Left cardiac atrium (tissue), 4 donors: Measurements from ENCODE around the gene MRPL44. TPM values are rescaled to one million over a fixed set of nuclear protein-coding genes. Genes with fewer than 3 reads are reported as not detected.
A peak's percentile ranks its signal among the peaks of the same experiment; 100 is the strongest.

Source experiments
- ATAC-seq, 2 donors: fragments of 200-7000 bp; cut with Tn5 transposase; one replicate each; pipeline ENCODE4 v1.9.1; 2020; ENCODE audit warnings: mild to moderate bottlenecking in 2 of 2, moderate library complexity in 2 of 2
- DNase-seq: peaks from one replicate; pipeline ENCODE4 v3.0.0-alpha.2; 2020
- intact Hi-C, 2 donors: fragments of 100-400 bp; cut with DNase I; formaldehyde crosslinking; loops; one replicate each; pipeline versions ENCODE4 v1.14.1 to v1.15.1; 2022 to 2023
- total RNA-seq, 2 donors: library from RNA; stranded (reverse); fragmentation: NEBNext Ultra II Directional; extraction: Animal tissue kit (Norgen Biotek cat#: 25700); gene quantifications; one replicate each; pipeline ENCODE4 v1.2.1, GENCODE V29; 2021
- donor health status: DM: no; HTN: yes; CAD: no.
- donor health status: DM: no; HTN: yes; CAD: no; lungs with severe emphysema.
- donor health status: DM: yes; HTN: yes; CAD: no.
- donor health status: Dilated cardiomyopathy.

Gene MRPL44
- total RNA-seq, 2 donors from 2014 or later: 28.0 to 29.5 TPM

DNA sequence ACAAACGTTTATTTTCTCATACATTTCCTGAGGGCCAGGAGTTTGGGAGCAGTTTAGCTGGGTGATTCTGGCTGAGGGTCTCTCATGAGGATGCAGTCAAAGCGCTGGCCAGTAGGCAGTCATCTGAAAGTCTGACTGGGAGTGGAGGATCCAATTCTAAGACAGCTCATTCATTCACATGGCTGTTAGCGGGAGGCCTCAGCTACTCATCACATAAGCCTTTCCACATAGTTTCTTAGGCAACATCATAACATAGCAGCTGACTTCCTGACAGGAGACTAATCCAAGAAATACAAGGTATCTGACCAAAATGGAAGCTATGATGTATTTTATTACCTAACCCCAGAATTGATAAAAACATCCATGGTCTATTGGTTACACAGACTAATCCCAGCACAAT is 2.9 kb upstream of the MRPL44 start:
- ATAC-seq: peak in 1 of 2 donors; percentile 61
- intact Hi-C loops: no loop called here

DNA sequence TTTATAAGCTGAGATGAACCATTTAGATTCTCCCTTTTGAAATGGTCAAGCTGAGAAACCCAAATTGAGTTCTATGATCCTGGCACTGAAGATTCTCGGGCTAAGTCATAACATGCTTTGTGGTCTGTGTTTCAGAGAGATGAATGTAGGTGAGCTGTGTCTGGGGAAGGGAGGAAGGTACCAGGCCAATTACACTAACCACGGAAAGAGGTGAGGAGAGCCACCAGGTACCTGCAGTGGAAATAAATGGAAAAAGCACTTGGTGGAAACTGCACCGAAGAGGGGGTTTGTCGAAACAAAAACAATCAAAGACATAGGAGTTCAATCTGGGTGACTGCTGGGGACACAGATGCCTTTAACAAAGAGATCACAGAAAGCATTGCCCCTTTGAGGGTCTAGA is 963 bp upstream of the MRPL44 start:
- intact Hi-C loops: no loop called here
- DNase-seq (no peak), ATAC-seq (no peak)

More for the DNA sequence above, 2.9 kb upstream of the MRPL44 start:
- DNase-seq: no peak

DNA sequence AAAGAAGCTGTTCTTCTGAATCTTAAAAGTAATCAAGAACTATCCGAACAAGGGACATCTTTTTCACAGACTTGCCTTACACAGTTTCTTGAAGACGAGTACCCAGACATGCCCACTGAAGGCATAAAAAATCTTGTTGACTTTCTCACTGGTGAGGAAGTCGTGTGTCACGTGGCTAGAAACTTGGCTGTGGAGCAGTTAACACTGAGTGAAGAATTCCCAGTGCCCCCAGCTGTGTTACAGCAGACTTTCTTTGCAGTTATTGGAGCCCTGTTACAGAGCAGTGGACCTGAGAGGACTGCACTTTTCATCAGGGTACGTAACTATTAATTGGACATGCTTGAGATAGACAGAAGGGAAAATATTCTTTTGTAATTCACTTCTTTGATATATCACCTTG is 2.4 kb downstream of the MRPL44 start:
- DNase-seq: no peak
- intact Hi-C loops: no loop called here
- peak in 1 of 2 donors; percentile 43 for ATAC-seq

DNA sequence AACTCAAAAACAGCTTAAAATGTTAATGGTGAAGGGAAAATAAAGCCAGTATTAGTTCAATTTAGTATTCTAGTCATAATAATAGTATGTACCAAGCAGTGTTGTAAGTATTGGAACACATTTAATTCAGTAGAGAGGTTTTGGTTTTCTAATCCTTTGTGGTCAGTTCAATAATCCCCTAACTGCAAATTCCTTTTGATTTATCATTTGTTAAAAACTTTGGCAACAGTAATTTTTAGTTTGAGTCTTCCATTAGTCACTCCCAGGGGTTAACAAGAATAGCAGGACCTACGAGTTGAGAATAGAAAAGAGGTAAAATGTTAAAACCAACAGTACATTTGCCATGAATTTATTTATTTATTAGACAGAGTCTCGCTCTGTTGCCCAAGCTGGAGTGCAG is 10.7 kb downstream of the MRPL44 start:
- ATAC-seq (no peak), DNase-seq (no peak)
- intact Hi-C loops: no loop called here

DNA sequence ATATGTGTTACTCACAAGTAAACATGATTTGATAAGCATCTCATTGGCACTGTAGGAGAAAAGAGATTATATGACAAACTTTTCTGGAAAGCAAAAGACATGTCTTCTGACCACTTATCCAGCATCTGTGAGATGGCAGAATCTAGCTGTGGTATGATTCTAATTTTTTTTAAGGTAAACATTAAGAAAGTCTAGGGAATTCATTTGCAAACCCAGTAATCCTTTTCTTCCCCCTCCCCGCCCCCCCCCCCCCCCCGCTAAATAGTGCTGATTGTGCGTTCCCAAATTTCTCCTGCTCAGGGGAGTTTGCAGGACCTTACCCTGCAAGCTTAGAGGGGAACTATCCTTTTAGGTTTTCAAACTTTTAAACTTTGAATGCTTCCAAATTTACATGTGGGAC is 12.1 kb downstream of the MRPL44 start:
- no peak for ATAC-seq
- no peak for DNase-seq
- intact Hi-C loops: no loop called here

DNA sequence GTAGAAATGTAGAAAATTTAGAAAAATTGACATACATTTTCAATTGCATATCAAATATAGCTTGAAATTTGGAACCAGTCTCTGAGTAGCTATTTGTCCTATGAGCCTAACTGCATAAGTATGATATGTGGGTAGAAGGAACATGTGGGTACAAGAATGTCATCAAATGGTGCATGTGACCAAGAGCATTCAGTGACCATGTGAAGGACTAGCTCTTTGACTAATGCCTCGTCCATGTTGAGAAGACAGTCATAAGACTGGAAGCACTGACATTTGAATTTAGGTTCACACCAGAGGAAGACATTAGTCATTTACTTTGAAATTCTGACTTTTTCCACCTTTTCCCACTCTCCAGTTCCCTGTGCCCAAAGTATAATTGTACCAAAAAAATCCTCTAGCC is 12.6 kb downstream of the MRPL44 start:
- DNase-seq (no peak), ATAC-seq (no peak)
- intact Hi-C loops: loop anchor here (2.0 to 5.0 kb wide), 2 partner anchors 315 to 317 kb away; no protein-coding TSS in a partner anchor

DNA sequence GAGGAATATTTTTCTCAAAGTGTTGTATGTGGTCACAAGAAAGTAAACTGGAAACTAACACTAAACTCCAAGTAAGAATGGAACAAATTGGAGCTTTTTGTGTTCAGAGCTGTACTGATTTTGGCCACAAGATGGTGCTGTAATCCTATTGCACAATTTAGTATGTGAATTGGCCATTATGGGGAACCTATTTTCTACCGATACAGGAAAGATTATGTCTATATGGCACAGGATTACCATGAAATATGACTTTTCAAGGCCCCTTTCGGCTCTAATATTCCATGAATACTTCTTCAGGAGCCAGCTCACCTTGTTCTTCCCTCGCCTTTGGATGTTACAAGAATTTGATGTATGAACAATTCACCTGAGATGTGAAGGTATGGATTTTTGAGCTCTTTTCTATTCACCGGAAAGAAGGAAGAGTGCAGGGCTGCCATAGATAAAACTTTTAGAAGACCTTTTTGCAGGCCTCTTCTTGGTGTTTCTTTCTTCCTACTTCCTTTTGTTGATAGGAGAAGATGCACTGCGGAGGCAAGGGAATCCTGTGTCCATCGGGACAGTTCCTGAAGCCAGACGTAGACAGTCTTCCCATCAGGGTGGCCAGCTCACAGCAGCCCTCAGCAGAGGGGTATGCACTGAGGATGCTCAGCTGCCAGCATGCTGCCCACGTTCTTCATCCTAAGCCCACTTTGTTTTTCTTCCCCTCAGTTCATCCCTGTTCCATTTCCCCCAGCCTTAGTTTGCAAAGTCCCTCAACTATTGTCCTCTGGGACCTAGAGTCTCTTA is 13.3 kb downstream of the MRPL44 start:
- intact Hi-C loops: loop anchor here (2.0 to 5.0 kb wide), 2 partner anchors 314 to 317 kb away; no protein-coding TSS in a partner anchor
- DNase-seq (no peak), ATAC-seq (peak in 1 of 2 donors; percentile 58)

DNA sequence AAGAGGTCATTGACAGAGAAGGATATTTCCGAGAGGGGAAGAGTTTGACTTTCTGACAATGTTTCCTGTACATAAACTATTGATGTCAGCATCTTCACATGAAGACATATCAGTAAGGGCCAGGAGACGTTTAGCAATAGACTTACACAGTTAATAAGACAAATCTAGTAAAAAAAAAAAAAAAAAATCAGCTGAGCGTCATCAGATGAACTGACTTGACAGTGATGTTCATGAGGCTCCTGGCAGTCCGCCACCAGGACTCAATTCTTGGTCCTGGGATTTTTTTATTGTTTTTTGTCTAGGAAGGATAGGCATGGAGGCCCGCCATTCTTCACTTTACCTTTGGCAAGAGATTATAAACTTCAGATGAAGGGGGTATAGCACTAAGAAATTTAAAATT is 14.5 kb downstream of the MRPL44 start:
- ATAC-seq: no peak
- no peak for DNase-seq
- intact Hi-C loops: loop anchor here (2.0 to 5.0 kb wide), 2 partner anchors 313 to 316 kb away; no protein-coding TSS in a partner anchor

DNA sequence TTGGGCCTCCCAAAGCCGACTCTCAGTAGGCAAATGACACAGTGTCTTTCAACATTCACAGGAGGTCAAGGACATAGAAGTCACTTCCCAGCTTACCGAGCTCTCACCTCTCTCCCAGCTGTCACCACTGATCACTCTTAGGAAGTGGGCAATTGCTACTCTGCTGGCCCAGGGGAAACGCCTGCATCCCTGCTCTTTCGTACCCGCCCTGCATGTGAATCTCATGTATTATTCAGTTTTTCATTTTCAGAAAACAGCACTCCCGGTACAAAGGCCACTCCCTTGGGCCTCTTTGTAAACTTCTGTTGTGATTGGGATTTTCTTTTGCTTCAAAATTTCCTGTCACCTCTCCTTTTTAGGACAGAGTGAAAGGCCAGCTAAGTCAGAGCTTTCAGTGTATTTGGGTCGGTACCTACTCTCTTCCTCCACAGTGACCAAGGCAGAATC is 15.4 kb downstream of the MRPL44 start:
- intact Hi-C loops: loop anchor here in 1 of 2 donors (5.0 kb wide), 1 partner anchor 315 kb away; no protein-coding TSS in a partner anchor

DNA sequence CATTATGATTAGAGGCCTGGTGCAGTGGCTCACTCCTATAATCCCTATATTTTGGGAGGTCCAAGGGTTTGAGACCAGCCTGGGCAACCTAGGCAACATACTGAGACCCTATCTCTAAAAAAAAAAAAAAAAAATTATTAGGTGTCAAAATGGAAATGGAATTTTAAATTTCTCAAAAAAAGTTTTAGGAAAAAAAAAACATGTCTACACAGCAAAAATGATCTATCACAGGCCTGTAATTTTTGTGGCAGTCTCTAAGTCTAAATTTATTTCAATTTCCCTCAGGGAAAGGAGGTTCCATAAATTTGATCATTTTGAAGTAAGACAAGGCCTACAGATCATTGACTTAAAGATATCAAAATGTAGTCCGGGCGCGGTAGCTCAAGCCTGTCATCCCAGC is 16.3 kb downstream of the MRPL44 start:
- DNase-seq: no peak
- no peak for ATAC-seq
- intact Hi-C loops: loop anchor here in 1 of 2 donors (5.0 kb wide), 1 partner anchor 314 kb away; no protein-coding TSS in a partner anchor

More for the DNA sequence above, 15.4 kb downstream of the MRPL44 start:
- no peak for DNase-seq
- ATAC-seq: no peak

DNA sequence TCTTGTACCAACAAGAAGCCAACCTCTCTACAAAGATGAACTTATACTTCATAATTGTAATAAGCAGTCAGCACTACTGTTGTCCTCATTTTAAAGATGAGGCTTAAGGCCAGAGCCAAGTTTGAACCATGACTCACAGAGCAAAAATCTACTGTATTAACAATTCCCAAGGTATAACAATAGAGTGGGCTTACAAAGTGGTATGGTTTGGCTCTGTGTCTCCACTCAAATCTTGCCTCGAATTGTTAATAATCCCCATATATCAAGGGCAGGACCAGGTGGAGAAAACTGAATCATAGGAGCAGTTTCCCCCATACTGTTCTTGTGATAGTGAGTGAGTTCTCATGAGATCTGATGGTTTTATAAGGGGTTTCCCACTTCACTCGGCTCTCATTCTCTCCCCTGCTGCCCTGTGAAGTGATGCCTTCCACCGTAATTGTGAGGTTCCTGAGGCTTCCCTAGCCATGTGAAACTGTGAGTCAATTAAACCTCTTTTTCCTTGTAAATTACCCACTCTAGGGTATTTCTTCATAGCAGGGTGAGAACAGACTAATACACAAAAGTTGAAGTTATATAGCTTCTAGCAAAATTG is 19.5 kb downstream of the MRPL44 start:
- ATAC-seq: no peak
- intact Hi-C loops: no loop called here
- no peak for DNase-seq

DNA sequence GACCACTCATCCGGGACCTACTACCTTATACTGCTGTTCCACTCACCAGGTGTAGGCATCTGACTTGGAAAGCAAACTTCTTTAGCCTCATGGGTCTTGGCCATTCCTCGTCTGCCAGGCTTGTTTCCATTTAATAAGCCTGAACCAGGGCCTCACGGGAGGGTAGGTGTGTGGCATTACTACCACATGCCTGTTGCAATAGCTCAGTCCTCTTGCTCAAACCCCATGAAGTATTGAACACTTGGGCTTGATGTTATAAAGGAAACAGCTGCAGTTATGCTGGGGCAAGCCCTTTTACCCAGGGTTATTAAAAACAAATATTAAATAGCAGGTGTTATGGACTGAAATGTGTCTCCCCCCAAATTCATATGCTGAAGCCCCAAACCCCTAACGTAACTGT is 21.2 kb downstream of the MRPL44 start:
- DNase-seq (no peak), ATAC-seq (no peak)
- intact Hi-C loops: no loop called here

DNA sequence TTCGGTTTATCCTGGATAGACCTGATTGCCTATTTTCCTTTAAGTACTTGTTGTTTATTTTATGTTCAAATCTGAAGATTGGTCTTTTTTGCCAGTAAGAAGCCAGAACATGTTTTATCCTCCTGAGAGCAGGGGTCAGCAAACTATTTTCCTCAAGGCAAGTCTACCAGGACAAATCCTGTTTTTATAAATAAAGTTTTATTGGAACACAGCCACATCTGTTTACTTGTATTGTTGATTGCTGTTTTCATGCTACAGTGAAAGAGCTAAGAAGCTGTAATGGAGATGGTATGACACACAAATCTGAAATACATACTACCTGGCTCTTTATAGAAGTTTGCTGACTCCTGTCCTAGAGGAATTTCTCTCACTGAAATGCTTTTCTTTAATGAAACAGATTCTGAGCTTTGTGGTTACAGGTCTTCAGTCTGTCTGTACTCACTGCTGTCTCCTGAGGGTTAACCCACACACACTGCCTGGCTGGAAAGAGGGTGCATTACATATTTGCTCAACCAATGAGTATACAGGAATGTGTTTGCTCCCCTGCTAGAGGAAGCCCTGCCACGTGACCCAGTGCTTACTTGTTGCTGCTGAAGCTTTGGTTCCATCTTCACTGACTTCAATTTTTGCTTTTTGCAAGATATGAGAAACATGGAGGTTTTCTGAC is 22.6 kb downstream of the MRPL44 start:
- intact Hi-C loops: no loop called here
- ATAC-seq (no peak), DNase-seq (no peak)

DNA sequence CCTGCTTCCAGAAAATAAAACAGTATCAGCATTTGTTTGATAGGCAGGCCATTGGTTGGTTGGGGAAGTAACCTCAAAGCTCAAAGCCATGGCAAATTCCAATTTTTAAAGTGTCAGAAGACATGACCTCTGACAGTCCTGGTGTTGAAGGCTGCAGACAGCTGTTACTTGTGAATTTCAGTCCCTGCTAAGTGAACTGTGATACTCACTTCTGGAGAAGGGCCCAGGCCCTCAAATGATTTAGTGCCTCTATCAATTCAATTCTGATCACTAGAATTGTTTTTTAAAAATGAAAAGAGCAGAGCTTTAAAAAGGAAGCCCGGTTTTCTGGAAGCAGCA is 23.1 kb downstream of the MRPL44 start:
- DNase-seq (no peak), ATAC-seq (no peak)
- intact Hi-C loops: no loop called here

DNA sequence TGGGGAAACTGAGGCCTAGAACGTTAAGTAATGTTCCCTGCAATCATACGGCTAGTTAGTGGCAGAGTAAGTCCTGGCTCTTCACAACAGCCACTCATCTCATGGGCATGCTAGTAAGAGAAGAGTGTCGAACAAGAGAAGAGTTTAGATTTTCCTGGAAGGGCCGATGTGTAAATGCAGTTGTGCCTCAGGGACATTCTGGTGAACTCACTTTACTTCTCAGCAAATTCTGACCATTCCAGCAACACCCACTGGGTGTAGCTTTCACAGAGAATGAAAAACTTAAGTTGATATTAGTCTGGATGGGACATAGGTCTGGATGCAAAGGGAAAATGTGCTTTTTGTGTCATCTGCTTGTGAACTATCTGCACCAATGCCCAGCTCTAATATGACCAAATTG is 23.5 kb downstream of the MRPL44 start:
- intact Hi-C loops: no loop called here
- DNase-seq: no peak
- ATAC-seq: no peak

DNA sequence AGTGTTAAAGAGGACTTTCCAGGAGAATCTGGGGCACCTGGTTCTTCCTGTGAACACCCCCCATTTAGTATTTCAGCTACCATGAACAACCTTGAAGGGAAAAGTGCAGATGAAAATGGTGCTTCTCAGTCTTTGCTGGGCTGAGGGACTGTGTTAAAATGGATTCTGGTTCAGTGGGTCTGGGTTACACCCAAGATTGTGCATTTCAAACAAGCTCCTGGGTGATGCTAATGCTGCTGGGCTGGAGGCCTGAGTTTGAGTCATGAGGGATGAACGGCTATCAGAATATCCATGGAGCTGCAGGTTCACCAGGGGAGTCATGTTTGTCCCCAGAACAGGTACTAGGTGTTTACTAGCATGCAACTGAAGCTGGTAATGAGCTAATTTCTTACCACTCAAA is 24.0 kb downstream of the MRPL44 start:
- ATAC-seq (no peak), DNase-seq (no peak)
- intact Hi-C loops: no loop called here

DNA sequence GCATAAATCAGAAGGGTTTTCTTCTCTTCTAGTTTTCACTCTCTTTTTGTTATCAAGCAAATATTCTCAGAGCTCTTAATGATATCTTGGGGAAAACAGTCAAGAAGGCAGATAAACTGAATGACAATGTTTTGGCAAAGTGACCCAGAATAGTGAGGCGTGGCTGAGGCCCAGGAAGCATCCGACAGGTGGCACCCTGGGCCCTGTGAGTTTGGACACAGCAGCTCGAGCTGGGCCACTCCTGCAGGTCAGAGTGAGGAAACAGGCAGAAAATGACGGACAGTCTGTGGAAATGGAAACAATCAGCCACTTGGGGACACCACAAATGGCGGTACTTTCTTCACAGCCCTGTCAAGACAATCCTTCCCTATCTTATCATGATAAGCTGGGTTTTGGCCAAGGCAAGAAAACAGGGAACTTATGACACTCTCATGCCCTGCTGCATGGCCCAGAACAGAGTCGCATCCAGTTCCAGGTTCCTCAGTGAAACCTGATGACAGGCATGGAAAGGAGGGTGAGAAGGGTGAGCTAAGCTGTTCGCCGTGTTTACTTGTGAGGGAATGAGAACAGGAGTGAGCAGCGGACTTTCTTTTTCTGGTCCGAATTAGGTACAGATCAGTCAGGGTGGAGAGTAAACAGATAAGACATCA is 32.1 kb downstream of the MRPL44 start:
- intact Hi-C loops: no loop called here
- DNase-seq: no peak
- ATAC-seq: peak in 1 of 2 donors; percentile 21

DNA sequence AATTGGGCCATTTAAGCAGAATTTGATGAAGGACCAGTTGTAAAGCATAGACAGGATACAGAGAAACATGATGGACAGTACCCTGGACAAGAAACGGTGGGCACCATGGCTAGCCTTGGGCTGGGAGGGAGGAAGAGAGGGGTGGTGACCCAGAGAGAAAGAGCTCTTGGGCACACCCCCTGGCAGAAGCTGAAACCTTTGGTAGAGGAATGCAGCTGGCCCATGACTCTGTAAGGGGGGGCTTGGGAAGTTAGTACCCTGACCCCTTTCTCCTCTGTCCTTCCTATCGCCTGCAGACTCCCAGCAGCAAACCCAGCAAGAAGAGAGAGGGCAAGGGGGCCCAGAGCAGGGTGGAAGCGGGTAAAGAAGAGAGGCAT is 32.6 kb downstream of the MRPL44 start:
- ATAC-seq (peak in 1 of 2 donors; percentile 50), DNase-seq (no peak)
- intact Hi-C loops: loop anchor here (5.0 to 10.0 kb wide), 3 partner anchors 297 to 787 kb away; no protein-coding TSS in a partner anchor

DNA sequence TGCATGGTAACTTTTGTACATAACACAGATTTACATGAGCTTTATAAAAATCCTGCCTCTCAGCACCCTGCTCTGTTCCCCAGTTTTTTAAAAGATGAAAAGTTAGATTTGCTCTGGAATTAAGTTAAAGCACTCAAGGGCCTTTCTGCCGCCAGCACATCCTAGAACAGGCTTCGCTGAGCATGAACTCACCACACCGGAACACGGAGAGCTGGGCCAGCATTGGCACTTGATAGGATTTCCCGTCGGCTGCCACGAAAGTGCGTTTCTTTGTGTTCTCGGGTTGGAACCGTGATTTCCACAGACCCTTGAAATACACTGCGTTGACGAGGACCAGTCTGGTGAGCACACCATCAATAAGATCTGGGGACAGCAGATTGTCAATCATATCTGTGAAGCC is 34.3 kb downstream of the MRPL44 start:
- no peak for DNase-seq
- ATAC-seq: no peak
- intact Hi-C loops: loop anchor here (5.0 to 10.0 kb wide), 3 partner anchors 296 to 786 kb away; no protein-coding TSS in a partner anchor
